Hepatocyte (in vitro differentiated cells): ENCODE data around the gene PWWP2B. TPM values are rescaled to one million over a fixed set of nuclear protein-coding genes. Genes with fewer than 3 reads are reported as not detected.

Experiments used
- DNase-seq: peaks from one replicate; pipeline ENCODE4 v3.0.0-alpha.2; 2016; ENCODE audit warnings: low spot score
- H2AFZ ChIP-seq: fragments of 200-600 bp; sonication (generic); 2 replicates; pipeline ENCODE4 v1.6.0; 2016; ENCODE audit warnings: antibody characterized with exemption, mild to moderate bottlenecking
- H3K27ac ChIP-seq: fragments of 200-600 bp; sonication (generic); 2 replicates; pipeline ENCODE4 v1.5.1; 2016; ENCODE audit warnings: mild to moderate bottlenecking
- H3K27me3 ChIP-seq: fragments of 200-600 bp; sonication (generic); 2 replicates; pipeline ENCODE4 v1.6.1; 2016
- H3K36me3 ChIP-seq: fragments of 200-600 bp; sonication (generic); replicated peaks from 2 replicates; pipeline ENCODE4 v1.5.1; 2016; ENCODE audit warnings: low read depth; ENCODE audit not compliant: insufficient read depth
- H3K4me1 ChIP-seq: fragments of 200-600 bp; sonication (generic); 2 replicates; pipeline ENCODE4 v1.5.1; 2016; ENCODE audit warnings: mild to moderate bottlenecking, moderate library complexity; ENCODE audit not compliant: insufficient read depth
- H3K4me2 ChIP-seq: fragments of 200-600 bp; sonication (generic); 2 replicates; pipeline ENCODE4 v1.6.0; 2016
- H3K4me3 ChIP-seq: fragments of 200-600 bp; sonication (generic); 2 replicates; pipeline ENCODE4 v1.5.1; 2016; ENCODE audit warnings: mild to moderate bottlenecking
- H3K79me2 ChIP-seq: fragments of 200-600 bp; sonication (generic); 2 replicates; pipeline ENCODE4 v1.6.0; 2017; ENCODE audit warnings: mild to moderate bottlenecking
- H3K9me2 ChIP-seq: fragments of 200-600 bp; sonication (generic); replicated peaks from 2 replicates; pipeline ENCODE4 v1.6.0; 2017; ENCODE audit warnings: mild to moderate bottlenecking; ENCODE audit not compliant: insufficient read depth
- H3K9me3 ChIP-seq: fragments of 200-600 bp; sonication (generic); 2 replicates; pipeline ENCODE4 v1.5.1; 2016; ENCODE audit warnings: low read depth, mild to moderate bottlenecking
- H4K20me1 ChIP-seq: fragments of 200-600 bp; sonication (generic); 2 replicates; pipeline ENCODE4 v1.6.0; 2016; ENCODE audit warnings: mild to moderate bottlenecking; ENCODE audit not compliant: insufficient read depth, poor library complexity, severe bottlenecking
- CTCF ChIP-seq: fragments of 200-600 bp; sonication (generic); IDR thresholded peaks from 2 replicates; pipeline ENCODE4 v1.5.1; 2016; ENCODE audit warnings: antibody characterized with exemption, mild to moderate bottlenecking; ENCODE audit not compliant: poor library complexity
- EZH2 ChIP-seq: fragments of 200-600 bp; sonication (generic); IDR thresholded peaks from 2 replicates; pipeline ENCODE4 v1.6.1; 2016; ENCODE audit warnings: antibody characterized with exemption, mild to moderate bottlenecking, borderline replicate concordance
- EZH2phosphoT487 ChIP-seq: fragments of 200-600 bp; sonication (generic); IDR thresholded peaks from one replicate; pipeline ENCODE4 v1.6.1; 2018; ENCODE audit warnings: antibody characterized with exemption, mild to moderate bottlenecking, low read depth, moderate library complexity; ENCODE audit not compliant: unreplicated experiment, severe bottlenecking
- WGBS: methylation state at CpG from one replicate; pipeline ENCODE4 v1.1.6; 2016; ENCODE audit warnings: low lambda C conversion rate; ENCODE audit errors: missing lambda C conversion rate; 5-methylcytosine and 5-hydroxymethylcytosine counted together
- polyA plus RNA-seq: library from polyadenylated mRNA; unstranded; fragments of >200 nt; fragmentation: Nextera tagmentation; extraction: Ambion mirVana; gene quantifications from 2 replicates; pipeline ENCODE4 v1.2.1, GENCODE V29; 2016
- total RNA-seq: library from RNA; depleted of rRNA; stranded (reverse); fragments of >200 nt; gene quantifications from 2 replicates; pipeline ENCODE4 v1.2.3, GENCODE V29; 2014

Gene PWWP2B
- total and polyA plus RNA-seq, 2 experiments from 2014 or later: 10.7 to 18.0 TPM

- no peak overlapping the region for H3K4me2 ChIP-seq
- no peak for DNase-seq
- H3K79me2 ChIP-seq: no peaks in the 10 kb centered on the region
- no peaks in the 10 kb centered on the region for H3K27me3 ChIP-seq
- no peaks in the 10 kb centered on the region for H3K9me3 ChIP-seq
- no peaks in the 10 kb centered on the region for H3K9me2 ChIP-seq
- no peak for TF ChIP-seq CTCF
- TF ChIP-seq EZH2phosphoT487: no peak
- no peak for TF ChIP-seq EZH2
- WGBS: 98% methylated on average over 6 of the region's 10 CpGs
- no peak overlapping the region for H3K27ac ChIP-seq
- H4K20me1 ChIP-seq: no peaks in the 10 kb centered on the region
- no peaks in the 10 kb centered on the region for H3K36me3 ChIP-seq
- H3K4me1 ChIP-seq: peaks cover 20% of the 10 kb centered on the region
- H2AFZ ChIP-seq: no peak overlapping the region
- no peak overlapping the region for H3K4me3 ChIP-seq
Measured at GRCh38 chr10:132442636-132443035, 45.6 kb downstream of the PWWP2B start.

GRCh38 chr10:132443605-132443982 is 46.6 kb downstream of the PWWP2B start:
- no peaks in the 10 kb centered on the region for H3K36me3 ChIP-seq
- no peaks in the 10 kb centered on the region for H3K9me3 ChIP-seq
- no peaks in the 10 kb centered on the region for H3K79me2 ChIP-seq
- DNase-seq: peak; percentile 66
- H3K4me2 ChIP-seq: no peak overlapping the region
- TF ChIP-seq CTCF: peak; percentile 31
- TF ChIP-seq EZH2: no peak
- no peak overlapping the region for H3K27ac ChIP-seq
- peaks cover 27% of the 10 kb centered on the region for H3K4me1 ChIP-seq
- H2AFZ ChIP-seq: no peak overlapping the region
- no peaks in the 10 kb centered on the region for H3K9me2 ChIP-seq
- H3K4me3 ChIP-seq: no peak overlapping the region
- H4K20me1 ChIP-seq: no peaks in the 10 kb centered on the region
- no peaks in the 10 kb centered on the region for H3K27me3 ChIP-seq
- WGBS: 85% methylated on average over 8 of the region's 10 CpGs

GRCh38 chr10:132443983-132444876 is 47.2 kb downstream of the PWWP2B start:
- no peak overlapping the region for H2AFZ ChIP-seq
- no peaks in the 10 kb centered on the region for H3K36me3 ChIP-seq
- peak; percentile 66 for DNase-seq
- no peaks in the 10 kb centered on the region for H3K27me3 ChIP-seq
- H4K20me1 ChIP-seq: no peaks in the 10 kb centered on the region
- H3K79me2 ChIP-seq: no peaks in the 10 kb centered on the region
- no peak overlapping the region for H3K4me3 ChIP-seq
- H3K9me2 ChIP-seq: no peaks in the 10 kb centered on the region
- H3K27ac ChIP-seq: peak overlapping the region; percentile 28
- 76% methylated on average over 3 of the region's 13 CpGs for WGBS
- no peaks in the 10 kb centered on the region for H3K9me3 ChIP-seq
- no peak for TF ChIP-seq EZH2phosphoT487
- no peak for TF ChIP-seq CTCF
- TF ChIP-seq EZH2: no peak
- H3K4me1 ChIP-seq: peaks cover 27% of the 10 kb centered on the region
- H3K4me2 ChIP-seq: no peak overlapping the region
